SK-N-SH treated with all-trans-retinoic acid at 6 μM for 48 hours (cell line): Measurements from ENCODE around the gene ANKRD55.
"Not testable (repeated sequence)": the region's sequence is repeated elsewhere in the genome, so short reads cannot be mapped to it uniquely, and the experiment has no call there.

Experiments used
- ATAC-seq: fragments of 200-7000 bp; cut with Tn5 transposase; 3 replicates; pipeline ENCODE4 v1.9.1; 2020; ENCODE audit warnings: mild to moderate bottlenecking, moderate library complexity
- ARNTL ChIP-seq: fragments of 450-650 bp; formaldehyde crosslinking; IDR thresholded peaks from 2 replicates; pipeline ENCODE4 v1.5.0; 2020; ENCODE audit warnings: low read depth, mild to moderate bottlenecking, moderate library complexity, borderline replicate concordance
- BACH2 ChIP-seq: fragments of 250-450 bp; sonication (Bioruptor Pico); IDR thresholded peaks from 2 replicates; pipeline ENCODE4 v1.9.0; 2021; ENCODE audit warnings: mild to moderate bottlenecking, borderline replicate concordance
- GLIS3 ChIP-seq: fragments of 250-450 bp; sonication (Bioruptor Pico); IDR thresholded peaks from 2 replicates; pipeline ENCODE4 v1.5.0; 2020; ENCODE audit warnings: mild to moderate bottlenecking, moderate library complexity
- ISL1 ChIP-seq: fragments of 250-450 bp; sonication (Bioruptor Pico); IDR thresholded peaks from 2 replicates; pipeline ENCODE4 v2.1.2; 2022; ENCODE audit warnings: mild to moderate bottlenecking, moderate library complexity
- OSR1 ChIP-seq: fragments of 250-450 bp; sonication (Bioruptor Pico); IDR thresholded peaks from 2 replicates; pipeline ENCODE4 v1.8.0; 2022; ENCODE audit warnings: moderate library complexity, mild to moderate bottlenecking, inconsistent platforms
- PPARA ChIP-seq: fragments of 250-450 bp; sonication (Bioruptor Pico); IDR thresholded peaks from 2 replicates; pipeline ENCODE4 v1.5.0; 2020; ENCODE audit warnings: mild to moderate bottlenecking, borderline replicate concordance
- RARB ChIP-seq: fragments of 250-450 bp; sonication (Bioruptor Pico); IDR thresholded peaks from 2 replicates; pipeline ENCODE4 v1.8.0; 2021; ENCODE audit warnings: mild to moderate bottlenecking, moderate library complexity
- SNAI2 ChIP-seq: fragments of 250-450 bp; sonication (Bioruptor Pico); IDR thresholded peaks from 2 replicates; pipeline ENCODE4 v1.5.0; 2020; ENCODE audit warnings: mild to moderate bottlenecking, moderate library complexity
- TCF4 ChIP-seq: fragments of 250-450 bp; sonication (Bioruptor Pico); IDR thresholded peaks from 2 replicates; pipeline ENCODE4 v1.8.0; 2021; ENCODE audit warnings: mild to moderate bottlenecking, moderate library complexity, borderline replicate concordance
- TOX ChIP-seq: fragments of 250-450 bp; sonication (Bioruptor Pico); IDR thresholded peaks from 2 replicates; pipeline ENCODE4 v1.8.0; 2021; ENCODE audit warnings: mild to moderate bottlenecking, moderate library complexity, borderline replicate concordance
- ZC3H10 ChIP-seq: fragments of 250-450 bp; sonication (Bioruptor Pico); IDR thresholded peaks from 2 replicates; pipeline ENCODE4 v1.5.1; 2021; ENCODE audit warnings: mild to moderate bottlenecking, moderate library complexity
- ZFP30 ChIP-seq: fragments of 450-650 bp; formaldehyde crosslinking; IDR thresholded peaks from 2 replicates; pipeline ENCODE4 v1.5.0; 2022; ENCODE audit warnings: mild to moderate bottlenecking, moderate library complexity
- ZNF565 ChIP-seq: fragments of 450-650 bp; formaldehyde crosslinking; conservative IDR thresholded peaks from 2 replicates; pipeline ENCODE4 v1.5.0; 2020; ENCODE audit warnings: low read depth, mild to moderate bottlenecking, moderate library complexity
- ZNF70 ChIP-seq: fragments of 450-650 bp; formaldehyde crosslinking; IDR thresholded peaks from 2 replicates; pipeline ENCODE4 v1.5.0; 2020; ENCODE audit warnings: mild to moderate bottlenecking, moderate library complexity
- TF ChIP-seq, protein P1 (sequence below): fragments of 250-450 bp; sonication (Bioruptor Pico); IDR thresholded peaks from 2 replicates; pipeline ENCODE4 v1.8.0; 2020; ENCODE audit warnings: mild to moderate bottlenecking, moderate library complexity, borderline replicate concordance
- TF ChIP-seq, protein P2 (sequence below): fragments of 250-450 bp; sonication (Bioruptor Pico); IDR thresholded peaks from 2 replicates; pipeline ENCODE4 v1.5.1; 2021; ENCODE audit warnings: mild to moderate bottlenecking, moderate library complexity
- TF ChIP-seq, protein P3 (sequence below): fragments of 250-450 bp; sonication (Bioruptor Pico); IDR thresholded peaks from 2 replicates; pipeline ENCODE4 v1.5.1; 2020; ENCODE audit warnings: low read depth, mild to moderate bottlenecking, moderate library complexity
- TF ChIP-seq, protein P4 (sequence below): fragments of 250-450 bp; sonication (Bioruptor Pico); IDR thresholded peaks from 2 replicates; pipeline ENCODE4 v1.8.0; 2021; ENCODE audit warnings: low read depth, mild to moderate bottlenecking, moderate library complexity, borderline replicate concordance
- TF ChIP-seq, protein P5 (sequence below): fragments of 250-450 bp; sonication (Bioruptor Pico); IDR thresholded peaks from 2 replicates; pipeline ENCODE4 v1.5.0; 2020; ENCODE audit warnings: mild to moderate bottlenecking, moderate library complexity

The ANKRD55 gene

DNA sequence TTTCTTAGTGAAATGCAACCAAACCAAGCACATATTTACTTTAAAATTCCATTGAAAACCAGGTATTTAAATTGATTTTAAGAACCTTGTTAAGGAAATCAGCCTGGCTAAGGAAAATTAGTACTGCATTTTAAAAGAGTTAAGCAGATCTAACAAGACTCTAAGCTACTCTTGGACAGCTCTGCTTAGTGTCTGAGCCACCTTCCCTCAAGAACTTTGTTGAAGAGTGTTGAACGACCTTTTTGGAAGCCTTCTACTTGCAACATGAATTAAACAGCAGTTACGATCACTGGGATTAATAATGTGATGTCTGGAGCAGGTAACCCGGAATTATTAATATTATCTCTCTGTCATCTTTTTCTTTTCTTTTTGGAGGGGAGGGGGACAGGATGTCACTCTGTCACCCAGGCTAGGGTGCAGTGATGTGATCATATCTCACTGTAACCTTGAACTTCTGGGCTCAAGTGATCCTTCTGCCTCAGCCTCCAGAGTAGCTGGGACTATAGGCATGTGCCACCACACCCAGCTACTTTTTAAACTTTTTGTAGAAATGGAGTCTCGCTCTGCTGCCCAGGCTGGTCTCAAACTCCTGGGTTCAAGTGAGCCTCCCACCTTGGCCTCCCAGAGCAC is 74.7 kb downstream of the ANKRD55 start:
- no peak for ATAC-seq
- TF ChIP-seq, protein P1, sequence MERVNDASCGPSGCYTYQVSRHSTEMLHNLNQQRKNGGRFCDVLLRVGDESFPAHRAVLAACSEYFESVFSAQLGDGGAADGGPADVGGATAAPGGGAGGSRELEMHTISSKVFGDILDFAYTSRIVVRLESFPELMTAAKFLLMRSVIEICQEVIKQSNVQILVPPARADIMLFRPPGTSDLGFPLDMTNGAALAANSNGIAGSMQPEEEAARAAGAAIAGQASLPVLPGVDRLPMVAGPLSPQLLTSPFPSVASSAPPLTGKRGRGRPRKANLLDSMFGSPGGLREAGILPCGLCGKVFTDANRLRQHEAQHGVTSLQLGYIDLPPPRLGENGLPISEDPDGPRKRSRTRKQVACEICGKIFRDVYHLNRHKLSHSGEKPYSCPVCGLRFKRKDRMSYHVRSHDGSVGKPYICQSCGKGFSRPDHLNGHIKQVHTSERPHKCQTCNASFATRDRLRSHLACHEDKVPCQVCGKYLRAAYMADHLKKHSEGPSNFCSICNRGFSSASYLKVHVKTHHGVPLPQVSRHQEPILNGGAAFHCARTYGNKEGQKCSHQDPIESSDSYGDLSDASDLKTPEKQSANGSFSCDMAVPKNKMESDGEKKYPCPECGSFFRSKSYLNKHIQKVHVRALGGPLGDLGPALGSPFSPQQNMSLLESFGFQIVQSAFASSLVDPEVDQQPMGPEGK (CRISPR knock-in tag), result no peak
- TF ChIP-seq, protein P2, sequence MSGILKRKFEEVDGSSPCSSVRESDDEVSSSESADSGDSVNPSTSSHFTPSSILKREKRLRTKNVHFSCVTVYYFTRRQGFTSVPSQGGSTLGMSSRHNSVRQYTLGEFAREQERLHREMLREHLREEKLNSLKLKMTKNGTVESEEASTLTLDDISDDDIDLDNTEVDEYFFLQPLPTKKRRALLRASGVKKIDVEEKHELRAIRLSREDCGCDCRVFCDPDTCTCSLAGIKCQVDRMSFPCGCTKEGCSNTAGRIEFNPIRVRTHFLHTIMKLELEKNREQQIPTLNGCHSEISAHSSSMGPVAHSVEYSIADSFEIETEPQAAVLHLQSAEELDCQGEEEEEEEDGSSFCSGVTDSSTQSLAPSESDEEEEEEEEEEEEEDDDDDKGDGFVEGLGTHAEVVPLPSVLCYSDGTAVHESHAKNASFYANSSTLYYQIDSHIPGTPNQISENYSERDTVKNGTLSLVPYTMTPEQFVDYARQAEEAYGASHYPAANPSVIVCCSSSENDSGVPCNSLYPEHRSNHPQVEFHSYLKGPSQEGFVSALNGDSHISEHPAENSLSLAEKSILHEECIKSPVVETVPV (CRISPR knock-in tag), result no peak
- TF ChIP-seq ZNF70 (CRISPR knock-in tag), result no peak
- no peak for TF ChIP-seq ZC3H10
- TF ChIP-seq, protein P3, sequence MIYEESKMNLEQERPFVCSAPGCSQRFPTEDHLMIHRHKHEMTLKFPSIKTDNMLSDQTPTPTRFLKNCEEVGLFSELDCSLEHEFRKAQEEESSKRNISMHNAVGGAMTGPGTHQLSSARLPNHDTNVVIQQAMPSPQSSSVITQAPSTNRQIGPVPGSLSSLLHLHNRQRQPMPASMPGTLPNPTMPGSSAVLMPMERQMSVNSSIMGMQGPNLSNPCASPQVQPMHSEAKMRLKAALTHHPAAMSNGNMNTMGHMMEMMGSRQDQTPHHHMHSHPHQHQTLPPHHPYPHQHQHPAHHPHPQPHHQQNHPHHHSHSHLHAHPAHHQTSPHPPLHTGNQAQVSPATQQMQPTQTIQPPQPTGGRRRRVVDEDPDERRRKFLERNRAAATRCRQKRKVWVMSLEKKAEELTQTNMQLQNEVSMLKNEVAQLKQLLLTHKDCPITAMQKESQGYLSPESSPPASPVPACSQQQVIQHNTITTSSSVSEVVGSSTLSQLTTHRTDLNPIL (CRISPR knock-in tag), result no peak
- TF ChIP-seq TOX, result no peak
- TF ChIP-seq ZNF565, result no peak
- TF ChIP-seq, protein P4, sequence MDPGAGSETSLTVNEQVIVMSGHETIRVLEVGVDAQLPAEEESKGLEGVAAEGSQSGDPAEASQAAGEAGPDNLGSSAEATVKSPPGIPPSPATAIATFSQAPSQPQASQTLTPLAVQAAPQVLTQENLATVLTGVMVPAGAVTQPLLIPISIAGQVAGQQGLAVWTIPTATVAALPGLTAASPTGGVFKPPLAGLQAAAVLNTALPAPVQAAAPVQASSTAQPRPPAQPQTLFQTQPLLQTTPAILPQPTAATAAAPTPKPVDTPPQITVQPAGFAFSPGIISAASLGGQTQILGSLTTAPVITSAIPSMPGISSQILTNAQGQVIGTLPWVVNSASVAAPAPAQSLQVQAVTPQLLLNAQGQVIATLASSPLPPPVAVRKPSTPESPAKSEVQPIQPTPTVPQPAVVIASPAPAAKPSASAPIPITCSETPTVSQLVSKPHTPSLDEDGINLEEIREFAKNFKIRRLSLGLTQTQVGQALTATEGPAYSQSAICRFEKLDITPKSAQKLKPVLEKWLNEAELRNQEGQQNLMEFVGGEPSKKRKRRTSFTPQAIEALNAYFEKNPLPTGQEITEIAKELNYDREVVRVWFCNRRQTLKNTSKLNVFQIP (CRISPR knock-in tag), result no peak
- TF ChIP-seq GLIS3, result no peak
- no peak for TF ChIP-seq RARB
- no peak for TF ChIP-seq BACH2 (CRISPR knock-in tag)
- TF ChIP-seq, protein P5, sequence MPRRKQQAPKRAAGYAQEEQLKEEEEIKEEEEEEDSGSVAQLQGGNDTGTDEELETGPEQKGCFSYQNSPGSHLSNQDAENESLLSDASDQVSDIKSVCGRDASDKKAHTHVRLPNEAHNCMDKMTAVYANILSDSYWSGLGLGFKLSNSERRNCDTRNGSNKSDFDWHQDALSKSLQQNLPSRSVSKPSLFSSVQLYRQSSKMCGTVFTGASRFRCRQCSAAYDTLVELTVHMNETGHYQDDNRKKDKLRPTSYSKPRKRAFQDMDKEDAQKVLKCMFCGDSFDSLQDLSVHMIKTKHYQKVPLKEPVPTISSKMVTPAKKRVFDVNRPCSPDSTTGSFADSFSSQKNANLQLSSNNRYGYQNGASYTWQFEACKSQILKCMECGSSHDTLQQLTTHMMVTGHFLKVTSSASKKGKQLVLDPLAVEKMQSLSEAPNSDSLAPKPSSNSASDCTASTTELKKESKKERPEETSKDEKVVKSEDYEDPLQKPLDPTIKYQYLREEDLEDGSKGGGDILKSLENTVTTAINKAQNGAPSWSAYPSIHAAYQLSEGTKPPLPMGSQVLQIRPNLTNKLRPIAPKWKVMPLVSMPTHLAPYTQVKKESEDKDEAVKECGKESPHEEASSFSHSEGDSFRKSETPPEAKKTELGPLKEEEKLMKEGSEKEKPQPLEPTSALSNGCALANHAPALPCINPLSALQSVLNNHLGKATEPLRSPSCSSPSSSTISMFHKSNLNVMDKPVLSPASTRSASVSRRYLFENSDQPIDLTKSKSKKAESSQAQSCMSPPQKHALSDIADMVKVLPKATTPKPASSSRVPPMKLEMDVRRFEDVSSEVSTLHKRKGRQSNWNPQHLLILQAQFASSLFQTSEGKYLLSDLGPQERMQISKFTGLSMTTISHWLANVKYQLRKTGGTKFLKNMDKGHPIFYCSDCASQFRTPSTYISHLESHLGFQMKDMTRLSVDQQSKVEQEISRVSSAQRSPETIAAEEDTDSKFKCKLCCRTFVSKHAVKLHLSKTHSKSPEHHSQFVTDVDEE (CRISPR knock-in tag), result no peak
- no peak for TF ChIP-seq SNAI2 (CRISPR knock-in tag)
- TF ChIP-seq PPARA (CRISPR knock-in tag), result no peak
- TF ChIP-seq ISL1 (CRISPR knock-in tag), result no peak
- TF ChIP-seq OSR1 (CRISPR knock-in tag), result no peak

DNA sequence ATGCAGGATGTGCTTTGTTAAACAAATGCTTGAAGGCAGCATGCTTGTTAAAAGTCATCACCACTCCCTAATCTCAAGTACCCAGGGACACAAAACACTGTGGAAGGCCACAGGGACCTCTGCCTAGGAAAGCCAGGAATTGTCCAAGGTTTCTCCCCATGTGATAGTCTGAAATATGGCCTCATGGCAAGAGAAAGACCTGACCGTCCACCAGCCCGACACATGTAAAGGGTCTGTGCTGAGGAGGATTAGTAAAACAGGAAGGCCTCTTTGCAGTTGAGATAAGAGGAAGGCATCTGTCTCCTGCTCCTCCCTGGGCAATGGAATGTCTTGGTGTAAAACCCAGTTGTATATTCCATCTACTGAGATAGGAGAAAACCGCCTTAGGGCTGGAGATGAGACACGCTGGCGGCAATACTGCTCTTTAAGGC is 75.9 kb downstream of the ANKRD55 start:
- ATAC-seq, result not testable (repeated sequence)

DNA sequence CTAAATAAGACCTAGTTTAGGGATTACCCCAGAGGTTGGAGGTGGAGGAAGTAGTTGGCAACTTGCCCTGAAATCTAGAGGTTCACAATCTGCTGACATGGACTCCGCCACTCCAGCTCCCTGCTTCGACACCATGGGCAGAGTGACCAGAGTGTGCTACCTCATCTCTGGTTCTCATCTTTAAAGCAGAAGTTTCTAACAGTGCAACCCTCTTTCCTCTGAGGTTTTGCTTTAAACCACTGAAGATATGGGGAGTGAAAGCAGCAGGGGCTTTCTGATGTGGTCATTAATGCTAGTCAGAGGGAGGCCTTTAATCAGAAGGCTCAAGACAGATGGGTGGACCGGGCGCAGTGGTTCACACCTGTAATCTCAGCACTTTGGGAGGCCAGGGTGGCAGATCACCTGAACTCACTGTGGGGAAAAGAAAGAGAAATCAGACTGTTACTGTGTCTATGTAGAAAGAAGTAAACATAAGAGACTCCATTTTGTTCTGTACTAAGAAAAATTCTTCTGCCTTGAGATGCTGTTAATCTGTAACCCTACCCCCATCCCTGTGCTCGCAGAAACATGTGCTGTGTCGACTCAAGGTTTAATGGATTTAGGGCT is 76.4 kb downstream of the ANKRD55 start:
- ATAC-seq, result not testable (repeated sequence)

DNA sequence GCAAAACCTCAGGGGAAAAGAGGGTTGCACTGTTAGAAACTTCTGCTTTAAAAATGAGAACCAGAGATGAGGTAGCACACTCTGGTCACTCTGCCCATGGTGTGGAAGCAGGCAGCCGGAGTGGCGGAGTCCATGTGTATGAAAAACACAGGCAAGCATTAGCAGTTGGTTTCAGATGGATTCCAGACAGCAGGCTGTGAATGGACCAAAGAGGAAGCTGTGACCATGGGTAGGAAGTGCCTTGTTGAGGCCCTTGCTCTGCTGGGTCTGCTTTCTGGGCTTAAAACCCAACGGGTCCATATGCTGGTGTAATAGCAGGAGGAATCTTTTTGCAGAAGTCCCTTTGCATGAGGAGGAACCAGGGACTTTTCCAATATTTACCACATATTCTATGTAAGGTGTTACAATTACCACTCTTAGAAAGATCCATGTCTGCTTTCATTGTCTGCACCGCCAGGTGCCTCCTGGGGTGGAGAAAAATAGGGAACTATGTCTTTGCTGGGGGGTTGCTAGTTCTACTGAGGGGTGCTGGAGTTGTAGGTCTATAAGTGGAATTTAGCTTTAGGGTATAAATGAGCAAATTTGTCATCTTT is 77.0 kb downstream of the ANKRD55 start:
- TF ChIP-seq ZFP30 (no peak), ARNTL (CRISPR knock-in tag) (no peak), TCF4 (CRISPR knock-in tag) (no peak), ZNF70 (CRISPR knock-in tag) (no peak)
- ATAC-seq, result no peak
